Measurements from ENCODE around the gene HLCS. TPM values are rescaled to one million over a fixed set of nuclear protein-coding genes. Genes with fewer than 3 reads are reported as not detected.
"Not testable (repeated sequence)": the region's sequence is repeated elsewhere in the genome, so short reads cannot be mapped to it uniquely, and the experiment has no call there.

The HLCS gene
- total RNA-seq, 1 donor: 44.3 TPM

- TF ChIP-seq CTCF (IDR thresholded peaks at IDR 0.05; ENCODE audit: insufficient read depth, low read length): no peak
- H3K4me3 ChIP-seq (ENCODE audit: low read depth, low read length): no peak overlapping the region
- no peak for DNase-seq (ENCODE audit: low read depth)
Measured at GRCh38 chr21:36962098-36962780, 4.2 kb downstream of the HLCS start.

DNA sequence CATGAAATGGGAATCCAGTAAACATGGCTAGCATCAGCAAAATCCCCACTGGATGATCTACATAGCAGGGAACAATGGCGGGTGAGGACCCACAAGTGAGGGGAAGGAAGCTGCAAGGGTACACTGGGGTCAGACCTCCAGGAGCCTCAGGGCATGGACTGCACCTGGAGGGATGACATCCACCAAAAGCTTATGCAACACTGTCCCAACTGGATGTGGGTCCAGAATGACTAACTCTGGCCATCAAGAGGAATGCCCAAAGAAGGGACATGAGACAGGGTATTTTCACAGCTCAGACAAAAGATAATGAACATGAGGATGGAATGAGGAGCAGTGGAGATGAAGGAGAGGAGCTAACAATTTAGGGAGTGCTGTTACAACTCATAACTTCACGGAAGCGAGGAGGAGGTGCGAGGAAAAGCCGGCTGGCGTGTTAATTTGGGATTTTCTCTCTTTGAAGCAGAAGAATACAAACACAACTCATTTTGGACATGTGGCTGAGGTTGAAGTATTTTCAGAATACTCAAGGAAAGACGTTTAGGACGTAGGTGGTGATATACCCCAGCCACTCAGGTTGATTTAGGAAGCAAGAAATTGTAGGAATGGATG, 5.7 kb downstream of the HLCS start:
- no peak for DNase-seq (ENCODE audit: low read depth)
- no peak for TF ChIP-seq CTCF (IDR thresholded peaks at IDR 0.05; ENCODE audit: insufficient read depth, low read length)
- H3K4me3 ChIP-seq (ENCODE audit: low read depth, low read length): no peak overlapping the region

DNA sequence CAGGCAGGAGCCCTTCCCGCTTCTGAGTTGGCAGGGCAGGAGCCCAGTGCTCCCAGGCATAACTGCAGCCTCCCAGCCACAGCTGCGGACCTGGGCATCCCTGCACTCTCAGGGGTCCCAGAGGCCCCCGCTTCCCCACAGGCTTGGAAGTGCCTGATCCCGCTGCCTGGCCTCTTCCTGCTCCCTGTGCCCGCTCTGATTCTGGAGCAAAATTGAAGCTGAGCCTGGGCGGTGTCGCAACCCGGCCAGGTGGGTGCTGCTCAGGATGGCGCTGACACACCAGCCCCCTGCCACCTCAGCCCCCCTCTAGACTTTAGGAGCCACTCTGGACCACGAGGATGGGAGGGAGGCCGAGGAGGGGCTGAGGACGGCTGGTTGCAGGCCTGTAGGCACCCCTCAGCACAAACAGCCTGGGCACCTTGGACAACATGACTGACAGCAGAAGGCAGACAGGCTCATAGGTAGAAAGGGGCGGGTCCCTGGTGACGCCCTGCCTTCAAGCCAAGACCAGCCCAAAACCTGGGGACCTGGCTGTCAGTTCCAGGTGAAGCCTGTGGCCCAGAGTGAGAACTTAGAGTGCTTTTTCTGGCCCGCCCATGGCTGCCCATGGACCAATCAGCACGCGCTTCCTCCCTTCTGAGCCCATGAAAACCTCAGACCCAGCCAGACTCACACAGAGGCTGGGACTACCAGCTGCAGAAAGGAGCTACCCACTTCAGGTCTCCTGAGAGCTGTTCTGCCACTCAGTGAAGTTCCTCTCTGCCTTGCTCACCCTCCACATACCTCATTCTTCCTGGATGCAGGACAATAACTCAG, 7.2 kb downstream of the HLCS start:
- no peak for DNase-seq (ENCODE audit: low read depth)

DNA sequence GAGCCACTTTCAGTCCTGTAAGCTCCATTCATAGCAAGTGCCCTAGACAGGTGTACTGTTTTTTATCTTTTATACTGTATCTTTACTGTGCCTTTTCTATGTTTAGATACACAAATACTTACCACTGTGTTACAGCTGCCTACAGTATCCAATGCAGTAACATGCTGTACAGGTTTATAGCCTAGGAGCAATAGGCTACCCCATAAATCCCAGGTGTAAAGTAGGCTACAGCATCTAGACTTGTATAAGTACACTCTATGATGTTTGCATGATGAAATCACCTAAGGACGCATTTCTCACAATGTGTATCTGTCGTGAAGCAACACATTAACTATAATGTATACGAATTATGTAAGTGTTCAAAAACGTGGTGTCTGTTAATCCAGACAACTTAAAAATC, 10.7 kb downstream of the HLCS start:
- H3K4me3 ChIP-seq (ENCODE audit: low read depth, low read length): no peak overlapping the region
- DNase-seq (ENCODE audit: low read depth): no peak
- TF ChIP-seq CTCF (IDR thresholded peaks at IDR 0.05; ENCODE audit: insufficient read depth, low read length): no peak

More for the DNA sequence above, 7.2 kb downstream of the HLCS start:
- TF ChIP-seq CTCF (IDR thresholded peaks at IDR 0.05; ENCODE audit: insufficient read depth, low read length): no peak
- no peak overlapping the region for H3K4me3 ChIP-seq (ENCODE audit: low read depth, low read length)

- DNase-seq (ENCODE audit: low read depth); H3K4me3 ChIP-seq (ENCODE audit: low read depth, low read length): not testable (repeated sequence)
Measured at GRCh38 chr21:36952331-36952730, 14.1 kb downstream of the HLCS start.

- no peak for DNase-seq (ENCODE audit: low read depth)
- no peak overlapping the region for H3K4me3 ChIP-seq (ENCODE audit: low read depth, low read length)
- no peak for TF ChIP-seq CTCF (IDR thresholded peaks at IDR 0.05; ENCODE audit: insufficient read depth, low read length)
Measured at GRCh38 chr21:36949171-36950141, 17.0 kb downstream of the HLCS start.
